HEK293 (cell line): ENCODE measurements around the gene C5.

Source experiments
- CTCF ChIA-PET: fragments of 350-600 bp; formaldehyde crosslinking; extraction: SDS; loops from one replicate; lab custom pipeline; 2021; ENCODE audit warnings: antibody characterized with exemption; lab: Yijun Ruan, JAX
- POLR2A ChIA-PET: fragments of 300-600 bp; formaldehyde crosslinking; extraction: SDS; loops from one replicate; lab custom pipeline; 2020; ENCODE audit warnings: antibody characterized with exemption, inconsistent platforms; lab: Yijun Ruan, JAX
- H3K27ac ChIP-seq: fragments of 200-500 bp; sonication (Bioruptor generic); 2 replicates; pipeline ENCODE4 v1.5.1; 2014; ENCODE audit warnings: low read depth, low read length, control low read depth, inconsistent platforms; ENCODE audit errors: extremely low read depth
- H3K36me3 ChIP-seq, 2 experiments: fragments of 200-500 bp in 1 of 2; sonication (Bioruptor generic) in 1 of 2; 1 replicate in 1 of 2; 2 replicates in 1 of 2; pipeline ENCODE4 v1.5.1; 2014 to 2017; ENCODE audit warnings: inconsistent platforms in 2 of 2, low read length in 2 of 2; ENCODE audit not compliant: control insufficient read depth in 2 of 2, insufficient read depth in 1 of 2
- H3K4me1 ChIP-seq: fragments of 200-500 bp; sonication (Bioruptor generic); 2 replicates; pipeline ENCODE4 v1.5.1; 2014; ENCODE audit warnings: mild to moderate bottlenecking, low read length, inconsistent platforms; ENCODE audit not compliant: control insufficient read depth, insufficient read depth
- H3K4me3 ChIP-seq: 2 replicates; pipeline ENCODE4 v1.5.1; 2011; ENCODE audit warnings: low read depth, mild to moderate bottlenecking, control low read depth, low read length, moderate library complexity
- H3K9me3 ChIP-seq: fragments of 200-500 bp; sonication (Bioruptor generic); 2 replicates; pipeline ENCODE4 v1.5.1; 2014; ENCODE audit warnings: low read depth, low read length, inconsistent platforms; ENCODE audit not compliant: control insufficient read depth, insufficient read depth
- ELK4 ChIP-seq: IDR thresholded peaks from 2 replicates; pipeline ENCODE4 v1.6.1; 2011; ENCODE audit warnings: mild to moderate bottlenecking, low read depth, low read length, borderline replicate concordance
- ZBTB1 ChIP-seq: fragments of 450-650 bp; formaldehyde crosslinking; IDR thresholded peaks from 2 replicates; pipeline ENCODE4 v1.5.1; 2016; ENCODE audit warnings: missing biosample characterization, missing genetic modification characterization
- ZBTB21 ChIP-seq: fragments of 450-650 bp; formaldehyde crosslinking; IDR thresholded peaks from 2 replicates; pipeline ENCODE4 v1.5.1; 2017; ENCODE audit warnings: missing biosample characterization, missing genetic modification characterization
- ZNF132 ChIP-seq: fragments of 450-650 bp; formaldehyde crosslinking; IDR thresholded peaks from 2 replicates; pipeline ENCODE4 v1.5.1; 2017; ENCODE audit warnings: missing biosample characterization, missing genetic modification characterization, borderline replicate concordance
- ZNF140 ChIP-seq: fragments of 450-650 bp; formaldehyde crosslinking; IDR thresholded peaks from 2 replicates; pipeline ENCODE4 v1.5.1; 2016; ENCODE audit warnings: missing biosample characterization, missing genetic modification characterization
- ZNF146 ChIP-seq: fragments of 450-650 bp; formaldehyde crosslinking; IDR thresholded peaks from 2 replicates; pipeline ENCODE4 v1.5.1; 2016; ENCODE audit warnings: missing biosample characterization, missing genetic modification characterization
- ZNF19 ChIP-seq: fragments of 450-650 bp; formaldehyde crosslinking; IDR thresholded peaks from 2 replicates; pipeline ENCODE4; 2016; ENCODE audit warnings: missing biosample characterization, missing genetic modification characterization, low read depth
- ZNF221 ChIP-seq: fragments of 450-650 bp; formaldehyde crosslinking; IDR thresholded peaks from 2 replicates; pipeline ENCODE4 v1.5.1; 2017; ENCODE audit warnings: missing biosample characterization, missing genetic modification characterization, borderline replicate concordance
- ZNF280D ChIP-seq: fragments of 450-650 bp; formaldehyde crosslinking; IDR thresholded peaks from 2 replicates; pipeline ENCODE4 v1.5.1; 2016; ENCODE audit warnings: missing biosample characterization, missing genetic modification characterization
- ZNF302 ChIP-seq: fragments of 450-650 bp; formaldehyde crosslinking; IDR thresholded peaks from 2 replicates; pipeline ENCODE4 v1.5.1; 2016; ENCODE audit warnings: missing biosample characterization, missing genetic modification characterization, low read depth
- ZNF433 ChIP-seq: fragments of 450-650 bp; formaldehyde crosslinking; IDR thresholded peaks from 2 replicates; pipeline ENCODE4 v1.5.1; 2016; ENCODE audit warnings: missing biosample characterization, missing genetic modification characterization, low read depth
- ZNF510 ChIP-seq: fragments of 450-650 bp; formaldehyde crosslinking; IDR thresholded peaks from 2 replicates; pipeline ENCODE4 v1.5.1; 2018; ENCODE audit warnings: mild to moderate bottlenecking, missing genetic modification characterization, missing biosample characterization; ENCODE audit not compliant: insufficient replicate concordance
- ZNF560 ChIP-seq: fragments of 450-650 bp; formaldehyde crosslinking; IDR thresholded peaks from 2 replicates; pipeline ENCODE4 v1.5.1; 2017; ENCODE audit warnings: missing biosample characterization, missing genetic modification characterization, borderline replicate concordance
- ZNF571 ChIP-seq: fragments of 450-650 bp; formaldehyde crosslinking; IDR thresholded peaks from 2 replicates; pipeline ENCODE4 v1.5.0; 2017; ENCODE audit warnings: missing biosample characterization, missing genetic modification characterization
- ZNF600 ChIP-seq: fragments of 450-650 bp; formaldehyde crosslinking; IDR thresholded peaks from 2 replicates; pipeline ENCODE4 v1.5.1; 2016; ENCODE audit warnings: missing biosample characterization, missing genetic modification characterization
- ZNF629 ChIP-seq: fragments of 450-650 bp; formaldehyde crosslinking; IDR thresholded peaks from 2 replicates; pipeline ENCODE4 v1.5.1; 2017; ENCODE audit warnings: missing biosample characterization, missing genetic modification characterization
- ZNF777 ChIP-seq: fragments of 450-650 bp; formaldehyde crosslinking; IDR thresholded peaks from 2 replicates; pipeline ENCODE4 v1.5.1; 2017; ENCODE audit warnings: missing biosample characterization, missing genetic modification characterization, borderline replicate concordance
- ZNF830 ChIP-seq: fragments of 450-650 bp; IDR thresholded peaks from 2 replicates; pipeline ENCODE4 v1.5.0; 2018; ENCODE audit warnings: missing biosample characterization, missing genetic modification characterization, low read depth, mild to moderate bottlenecking, moderate library complexity
- ZSCAN16 ChIP-seq: fragments of 450-650 bp; formaldehyde crosslinking; IDR thresholded peaks from 2 replicates; pipeline ENCODE4 v1.5.1; 2016; ENCODE audit warnings: missing biosample characterization, missing genetic modification characterization
- TF ChIP-seq, protein P1 (sequence below): fragments of 450-650 bp; formaldehyde crosslinking; IDR thresholded peaks from 2 replicates; pipeline ENCODE4 v1.5.1; 2016; ENCODE audit warnings: missing biosample characterization, missing genetic modification characterization
- TF ChIP-seq, protein P2 (sequence below): fragments of 450-650 bp; formaldehyde crosslinking; conservative IDR thresholded peaks from 2 replicates; pipeline ENCODE4 v1.5.1; 2016; ENCODE audit warnings: low read depth, missing biosample characterization, missing genetic modification characterization

Gene C5

GRCh38 chr9:120912958-120913646, 137.0 kb downstream of the C5 start:
- CTCF ChIA-PET = no interaction called here
- no peaks in the 10 kb centered on the region for H3K36me3 ChIP-seq

GRCh38 chr9:120911295-120911837, 138.7 kb downstream of the C5 start:
- CTCF ChIA-PET = interaction anchor here (0.6 to 0.8 kb wide), 4 partner anchors 18 to 1035 kb away, joined by 3 to 4 read pairs (median 4); no protein-coding TSS in a partner anchor

More at GRCh38 chr9:120912958-120913646, 137.0 kb downstream of the C5 start:
- H3K27ac ChIP-seq = no peak overlapping the region
- no peak for TF ChIP-seq ELK4
- no peak for TF ChIP-seq ZNF280D
- TF ChIP-seq ZSCAN16 (tag by site-specific recombination) = no peak
- TF ChIP-seq ZBTB21 = no peak
- TF ChIP-seq ZNF146 (tag by site-specific recombination) = no peak
- TF ChIP-seq ZNF140 = no peak
- TF ChIP-seq ZNF510 (tag by site-specific recombination) = no peak
- TF ChIP-seq ZNF132 (tag by site-specific recombination) = no peak
- TF ChIP-seq ZNF302 (tag by site-specific recombination) = no peak
- TF ChIP-seq ZNF629 (tag by site-specific recombination) = no peak
- TF ChIP-seq ZNF433 (tag by site-specific recombination) = no peak
- no peak for TF ChIP-seq ZBTB1 (tag by site-specific recombination)
- no peak for TF ChIP-seq ZNF777 (tag by site-specific recombination)
- TF ChIP-seq ZNF600 = no peak
- TF ChIP-seq, all 188 proteins: peak for 0
- no peaks in the 10 kb centered on the region for H3K9me3 ChIP-seq
- POLR2A ChIA-PET = interaction anchor here (2.1 kb wide), 1 partner anchor 120 kb away, joined by 5 read pairs; the partner anchor contains the start of gene FBXW2
- H3K4me1 ChIP-seq = no peaks in the 10 kb centered on the region
- no peak overlapping the region for H3K4me3 ChIP-seq

DNA sequence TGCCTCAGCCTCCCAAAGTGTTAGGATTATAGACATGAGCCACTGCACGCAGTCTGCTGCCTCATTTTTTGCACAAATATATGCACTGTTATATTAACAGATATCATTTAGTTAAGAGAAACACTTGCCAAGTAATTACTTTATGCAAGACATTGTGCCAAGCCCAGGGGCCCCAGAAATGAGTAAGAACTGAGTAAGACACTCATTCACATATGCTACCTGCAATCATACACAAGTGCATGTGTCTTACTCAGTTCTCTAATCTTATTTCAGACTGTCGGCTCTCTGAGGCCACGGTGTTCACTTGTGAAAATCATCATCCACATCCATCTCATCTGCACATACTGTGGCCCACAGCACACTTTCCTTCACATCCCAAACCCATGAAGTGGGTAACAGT, 139.4 kb downstream of the C5 start:
- no peaks in the 10 kb centered on the region for H3K9me3 ChIP-seq
- no peak overlapping the region for H3K27ac ChIP-seq
- ChIA-PET POLR2A (interaction anchor here (1.2 kb wide), 1 partner anchor 33 kb away, joined by 3 read pairs; the partner anchor contains the start of gene PHF19), CTCF (interaction anchor here (0.6 to 0.7 kb wide), 2 partner anchors 145 to 1034 kb away, joined by 3 read pairs; no protein-coding TSS in a partner anchor)
- no peaks in the 10 kb centered on the region for H3K4me1 ChIP-seq
- H3K36me3 ChIP-seq = no peaks in the 10 kb centered on the region
- no peak overlapping the region for H3K4me3 ChIP-seq
- TF ChIP-seq, protein P1, sequence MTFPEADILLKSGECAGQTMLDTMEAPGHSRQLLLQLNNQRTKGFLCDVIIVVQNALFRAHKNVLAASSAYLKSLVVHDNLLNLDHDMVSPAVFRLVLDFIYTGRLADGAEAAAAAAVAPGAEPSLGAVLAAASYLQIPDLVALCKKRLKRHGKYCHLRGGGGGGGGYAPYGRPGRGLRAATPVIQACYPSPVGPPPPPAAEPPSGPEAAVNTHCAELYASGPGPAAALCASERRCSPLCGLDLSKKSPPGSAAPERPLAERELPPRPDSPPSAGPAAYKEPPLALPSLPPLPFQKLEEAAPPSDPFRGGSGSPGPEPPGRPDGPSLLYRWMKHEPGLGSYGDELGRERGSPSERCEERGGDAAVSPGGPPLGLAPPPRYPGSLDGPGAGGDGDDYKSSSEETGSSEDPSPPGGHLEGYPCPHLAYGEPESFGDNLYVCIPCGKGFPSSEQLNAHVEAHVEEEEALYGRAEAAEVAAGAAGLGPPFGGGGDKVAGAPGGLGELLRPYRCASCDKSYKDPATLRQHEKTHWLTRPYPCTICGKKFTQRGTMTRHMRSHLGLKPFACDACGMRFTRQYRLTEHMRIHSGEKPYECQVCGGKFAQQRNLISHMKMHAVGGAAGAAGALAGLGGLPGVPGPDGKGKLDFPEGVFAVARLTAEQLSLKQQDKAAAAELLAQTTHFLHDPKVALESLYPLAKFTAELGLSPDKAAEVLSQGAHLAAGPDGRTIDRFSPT (tag by site-specific recombination) = no peak
- TF ChIP-seq ZNF560 = no peak
- TF ChIP-seq, protein P2, sequence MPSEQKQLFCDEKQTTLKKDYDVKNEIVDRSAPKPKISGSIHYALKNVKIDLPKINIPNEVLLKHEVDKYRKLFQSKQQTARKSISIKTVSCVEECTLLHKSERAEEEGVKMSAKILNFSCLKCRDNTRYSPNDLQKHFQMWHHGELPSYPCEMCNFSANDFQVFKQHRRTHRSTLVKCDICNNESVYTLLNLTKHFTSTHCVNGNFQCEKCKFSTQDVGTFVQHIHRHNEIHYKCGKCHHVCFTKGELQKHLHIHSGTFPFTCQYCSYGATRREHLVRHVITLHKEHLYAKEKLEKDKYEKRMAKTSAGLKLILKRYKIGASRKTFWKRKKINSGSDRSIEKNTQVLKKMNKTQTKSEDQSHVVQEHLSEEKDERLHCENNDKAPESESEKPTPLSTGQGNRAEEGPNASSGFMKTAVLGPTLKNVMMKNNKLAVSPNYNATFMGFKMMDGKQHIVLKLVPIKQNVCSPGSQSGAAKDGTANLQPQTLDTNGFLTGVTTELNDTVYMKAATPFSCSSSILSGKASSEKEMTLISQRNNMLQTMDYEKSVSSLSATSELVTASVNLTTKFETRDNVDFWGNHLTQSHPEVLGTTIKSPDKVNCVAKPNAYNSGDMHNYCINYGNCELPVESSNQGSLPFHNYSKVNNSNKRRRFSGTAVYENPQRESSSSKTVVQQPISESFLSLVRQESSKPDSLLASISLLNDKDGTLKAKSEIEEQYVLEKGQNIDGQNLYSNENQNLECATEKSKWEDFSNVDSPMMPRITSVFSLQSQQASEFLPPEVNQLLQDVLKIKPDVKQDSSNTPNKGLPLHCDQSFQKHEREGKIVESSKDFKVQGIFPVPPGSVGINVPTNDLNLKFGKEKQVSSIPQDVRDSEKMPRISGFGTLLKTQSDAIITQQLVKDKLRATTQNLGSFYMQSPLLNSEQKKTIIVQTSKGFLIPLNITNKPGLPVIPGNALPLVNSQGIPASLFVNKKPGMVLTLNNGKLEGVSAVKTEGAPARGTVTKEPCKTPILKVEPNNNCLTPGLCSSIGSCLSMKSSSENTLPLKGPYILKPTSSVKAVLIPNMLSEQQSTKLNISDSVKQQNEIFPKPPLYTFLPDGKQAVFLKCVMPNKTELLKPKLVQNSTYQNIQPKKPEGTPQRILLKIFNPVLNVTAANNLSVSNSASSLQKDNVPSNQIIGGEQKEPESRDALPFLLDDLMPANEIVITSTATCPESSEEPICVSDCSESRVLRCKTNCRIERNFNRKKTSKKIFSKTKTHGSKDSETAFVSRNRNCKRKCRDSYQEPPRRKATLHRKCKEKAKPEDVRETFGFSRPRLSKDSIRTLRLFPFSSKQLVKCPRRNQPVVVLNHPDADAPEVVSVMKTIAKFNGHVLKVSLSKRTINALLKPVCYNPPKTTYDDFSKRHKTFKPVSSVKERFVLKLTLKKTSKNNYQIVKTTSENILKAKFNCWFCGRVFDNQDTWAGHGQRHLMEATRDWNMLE (tag by site-specific recombination) = no peak

More at GRCh38 chr9:120911295-120911837, 138.7 kb downstream of the C5 start:
- Histone ChIP-seq H3K27ac (no peak overlapping the region), H3K9me3 (no peaks in the 10 kb centered on the region), H3K36me3 (no peaks in the 10 kb centered on the region), H3K4me3 (no peak overlapping the region), H3K4me1 (no peaks in the 10 kb centered on the region)
- no peak for TF ChIP-seq ZNF19 (tag by site-specific recombination)
- no peak for TF ChIP-seq ZNF571 (tag by site-specific recombination)
- TF ChIP-seq ZNF629 (tag by site-specific recombination) = no peak
- no peak for TF ChIP-seq ZNF221 (tag by site-specific recombination)
- TF ChIP-seq ZNF830 (tag by site-specific recombination) = no peak
- POLR2A ChIA-PET = interaction anchor here (1.2 kb wide), 1 partner anchor 34 kb away, joined by 3 read pairs; the partner anchor contains the start of gene PHF19
